ENCODE data around the gene NTF3.
A peak's percentile ranks its signal among the peaks of the same experiment; 100 is the strongest.

NTF3 gene

GRCh38 chr12:5428332-5429221, 3.3 kb upstream of the NTF3 start:
- ChIA-PET CTCF (interaction anchor here (0.6 to 3.7 kb wide), 48 partner anchors 9 to 610 kb away, joined by 3 to 90 read pairs (median 4); no protein-coding TSS in a partner anchor), POLR2A (interaction anchor here (0.6 kb wide), 2 partner anchors 31 to 121 kb away, joined by 3 read pairs; no protein-coding TSS in a partner anchor)
- no peaks in the 10 kb centered on the region for H3K36me3 ChIP-seq (ENCODE audit: control insufficient read depth in 2 of 2, insufficient read depth in 1 of 2, low read length in 2 of 2)
- no peak overlapping the region; the same call in 1 of the 2 replicates for H3K27ac ChIP-seq (ENCODE audit: extremely low read depth, low read depth, low read length)
- peaks cover 24% of the 10 kb centered on the region for H3K4me1 ChIP-seq (ENCODE audit: control insufficient read depth, insufficient read depth, low read length)
- no peaks in the 10 kb centered on the region for H3K9me3 ChIP-seq (ENCODE audit: control insufficient read depth, insufficient read depth, low read depth, low read length)
- H3K4me3 ChIP-seq (ENCODE audit: low read depth, low read length) = no peak overlapping the region
- TF ChIP-seq GLI2 (tag by site-specific recombination; IDR thresholded peaks at IDR 0.05; ENCODE audit: borderline replicate concordance, low read depth) (no peak), ZNF2 (tag by site-specific recombination; IDR thresholded peaks at IDR 0.05) (0 out of 2 replicates have a peak, but pooled peaks have one; percentile 45), SP7 (tag by site-specific recombination; IDR thresholded peaks at IDR 0.05) (no peak), RBAK (tag by site-specific recombination; IDR thresholded peaks at IDR 0.05) (no peak), PRDM6 (tag by site-specific recombination; IDR thresholded peaks at IDR 0.05) (no peak), ZSCAN30 (tag by site-specific recombination; IDR thresholded peaks at IDR 0.05) (no peak), TCF7L2 (IDR thresholded peaks at IDR 0.05; ENCODE audit: borderline replicate concordance, low read depth, low read length) (no peak), ZNF202 (tag by site-specific recombination; IDR thresholded peaks at IDR 0.05; ENCODE audit: borderline replicate concordance) (no peak), ZNF776 (tag by site-specific recombination; IDR thresholded peaks at IDR 0.05; ENCODE audit: borderline replicate concordance) (no peak), ZNF692 (tag by site-specific recombination; IDR thresholded peaks at IDR 0.05) (0 out of 2 replicates have a peak, but pooled peaks have one; percentile 44), ZNF423 (tag by site-specific recombination; IDR thresholded peaks at IDR 0.05) (no peak), ZNF280D (tag by site-specific recombination; IDR thresholded peaks at IDR 0.05) (no peak), ZNF677 (tag by site-specific recombination; IDR thresholded peaks at IDR 0.05) (no peak), KLF1 (tag by site-specific recombination; IDR thresholded peaks at IDR 0.05) (no peak), ZNF560 (tag by site-specific recombination; IDR thresholded peaks at IDR 0.05; ENCODE audit: borderline replicate concordance) (no peak), PRDM4 (tag by site-specific recombination; IDR thresholded peaks at IDR 0.05) (no peak), ZNF654 (tag by site-specific recombination; IDR thresholded peaks at IDR 0.05; ENCODE audit: low read depth) (peak; percentile 81), ZNF416 (tag by site-specific recombination; IDR thresholded peaks at IDR 0.05) (no peak), SALL2 (tag by site-specific recombination; IDR thresholded peaks at IDR 0.05; ENCODE audit: borderline replicate concordance) (no peak), KLF8 (tag by site-specific recombination; IDR thresholded peaks at IDR 0.05) (no peak), CTCF (tag by site-specific recombination; IDR thresholded peaks at IDR 0.05) (peak; percentile 57), ZNF596 (tag by site-specific recombination; IDR thresholded peaks at IDR 0.05) (no peak), ZNF148 (tag by site-specific recombination; IDR thresholded peaks at IDR 0.05; ENCODE audit: borderline replicate concordance) (no peak)
